Measurements from ENCODE around the gene FES. TPM values are rescaled to one million over a fixed set of nuclear protein-coding genes. Genes with fewer than 3 reads are reported as not detected.
"Not testable (repeated sequence)": the region's sequence is repeated elsewhere in the genome, so short reads cannot be mapped to it uniquely, and the experiment has no call there.

The FES gene
- total RNA-seq, 2 donors from 2014 or later, result 26.9 to 29.2 TPM

DNA sequence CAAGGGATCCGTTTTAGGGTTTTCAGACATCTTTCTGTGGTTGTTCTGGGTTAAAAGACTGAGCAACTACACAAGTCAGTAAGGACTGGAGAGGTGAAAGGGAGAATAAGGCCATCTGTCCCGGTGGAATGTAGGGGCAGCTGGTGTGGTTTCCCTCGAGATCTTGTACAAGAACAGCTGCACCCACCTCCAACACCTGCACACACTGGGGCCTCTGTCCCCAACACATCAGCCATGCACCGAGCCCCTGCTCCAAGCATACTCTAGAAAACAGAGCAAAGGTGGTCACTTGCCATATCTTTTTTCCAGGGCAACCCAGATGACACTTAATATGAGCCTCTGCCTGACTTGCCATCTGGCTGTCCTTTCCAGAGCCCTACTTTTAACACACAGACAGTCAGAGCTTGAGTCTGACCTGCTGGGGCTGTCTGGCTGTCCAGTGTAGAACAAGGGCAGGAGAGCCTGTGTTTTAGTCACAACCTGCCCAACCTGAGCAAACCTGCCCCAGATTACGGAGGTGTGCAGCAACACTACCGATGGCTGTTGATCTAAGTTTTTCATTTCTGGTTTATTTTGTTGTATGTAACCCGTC, 31.0 kb downstream of the FES start:
- no peak for ATAC-seq
- DNase-seq, result peak; percentile 12
- intact Hi-C loops (cut with DNase I), result no loop called here

DNA sequence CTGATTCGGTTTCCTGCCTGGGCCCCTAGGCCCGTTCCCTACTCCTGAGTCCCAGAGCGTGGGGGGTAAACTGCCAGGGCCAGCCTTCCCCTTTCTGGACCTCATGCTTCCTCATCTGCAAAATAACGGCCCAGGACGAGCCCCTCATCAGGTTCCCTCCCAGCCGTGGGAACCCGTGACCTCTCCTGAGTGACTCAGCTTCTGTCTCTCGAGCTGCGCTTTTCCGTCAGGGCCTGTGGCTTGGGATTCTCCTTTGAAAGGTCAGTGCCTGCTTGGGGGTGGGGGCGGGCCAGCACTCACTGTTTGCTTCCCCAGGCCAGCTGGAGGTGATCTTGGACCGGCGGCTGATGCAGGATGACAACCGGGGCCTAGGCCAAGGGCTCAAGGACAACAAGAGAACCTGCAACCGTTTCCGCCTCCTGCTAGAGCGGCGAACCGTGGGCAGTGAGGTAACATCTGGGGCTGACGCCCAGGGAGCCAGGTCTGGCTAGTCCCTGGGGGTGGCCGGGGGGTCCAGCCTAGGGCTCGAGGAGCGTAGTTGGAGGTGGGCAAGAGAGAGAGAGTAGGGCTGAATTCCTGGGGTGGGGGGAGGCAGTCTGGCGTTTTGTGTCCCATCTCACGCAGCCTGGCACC, 31.6 kb downstream of the FES start:
- ATAC-seq (peak; percentile 35 to 48), DNase-seq (peak; percentile 60)
- intact Hi-C loops (cut with DNase I), result no loop called here

- peak; percentile 3 for DNase-seq
- no peak for ATAC-seq
- intact Hi-C loops (cut with DNase I), result no loop called here
These were observed 32.2 kb downstream of the FES start for GRCh38 chr15:90916461-90916860.

DNA sequence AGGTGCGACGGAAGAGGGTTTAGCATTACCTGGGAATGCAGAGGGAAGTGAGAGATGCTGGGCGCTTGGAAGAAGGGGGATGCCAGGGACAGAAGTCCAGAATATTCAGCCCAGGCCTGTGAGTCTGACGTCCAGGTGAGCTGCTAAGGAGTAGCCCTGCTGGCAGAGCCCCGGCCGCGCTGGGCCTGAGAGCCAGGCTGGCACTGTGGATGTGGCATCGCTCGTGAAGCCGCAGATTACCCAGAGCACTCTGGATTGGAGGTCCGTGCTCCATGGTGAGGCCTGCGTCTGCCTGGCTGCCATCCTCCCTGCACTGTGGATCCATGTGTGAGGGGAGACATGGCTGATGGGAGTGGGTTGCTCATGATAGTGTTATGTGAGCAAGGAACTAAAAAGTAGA, 33.3 kb downstream of the FES start:
- DNase-seq, result peak; percentile 18
- intact Hi-C loops (cut with DNase I), result no loop called here

DNA sequence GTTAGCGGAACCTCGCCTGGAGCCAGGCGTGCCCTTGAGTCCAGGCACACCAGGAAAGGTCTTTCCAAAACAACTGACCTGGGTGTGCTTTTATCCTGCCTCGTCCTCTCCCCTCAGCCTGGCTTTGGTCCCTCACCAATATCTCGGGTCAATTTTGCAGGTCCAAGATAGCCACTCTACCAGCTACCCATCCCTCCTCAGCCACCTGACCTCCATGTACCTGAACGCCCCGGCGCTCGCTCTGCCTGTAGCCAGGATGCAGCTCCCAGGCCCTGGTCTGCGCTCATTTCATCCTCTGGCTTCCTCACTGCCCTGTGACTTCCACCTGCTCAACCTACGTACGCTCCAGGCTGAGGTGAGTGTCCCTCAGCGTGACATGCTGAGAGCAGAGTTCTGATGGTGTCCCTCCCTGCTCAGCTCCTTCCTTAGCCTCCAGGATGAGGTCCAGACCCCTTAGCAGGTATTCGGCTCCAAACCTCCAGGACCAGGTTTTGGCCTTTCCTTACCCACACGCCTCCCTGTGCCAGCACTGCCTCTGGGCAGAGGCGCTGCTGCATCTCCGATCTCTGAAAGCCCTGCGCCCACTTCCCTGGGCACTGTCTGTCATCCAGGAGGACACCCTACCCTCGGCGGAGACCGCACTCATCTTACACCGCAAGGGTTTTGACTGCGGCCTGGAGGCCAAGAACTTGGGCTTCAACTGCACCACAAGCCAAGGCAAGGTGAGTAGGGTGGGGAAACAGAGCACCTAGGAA, 33.9 kb downstream of the FES start:
- ATAC-seq, result no peak
- peak; percentile 12 for DNase-seq
- intact Hi-C loops (cut with DNase I), result no loop called here

More for the DNA sequence above, 33.3 kb downstream of the FES start:
- ATAC-seq, result no peak

DNA sequence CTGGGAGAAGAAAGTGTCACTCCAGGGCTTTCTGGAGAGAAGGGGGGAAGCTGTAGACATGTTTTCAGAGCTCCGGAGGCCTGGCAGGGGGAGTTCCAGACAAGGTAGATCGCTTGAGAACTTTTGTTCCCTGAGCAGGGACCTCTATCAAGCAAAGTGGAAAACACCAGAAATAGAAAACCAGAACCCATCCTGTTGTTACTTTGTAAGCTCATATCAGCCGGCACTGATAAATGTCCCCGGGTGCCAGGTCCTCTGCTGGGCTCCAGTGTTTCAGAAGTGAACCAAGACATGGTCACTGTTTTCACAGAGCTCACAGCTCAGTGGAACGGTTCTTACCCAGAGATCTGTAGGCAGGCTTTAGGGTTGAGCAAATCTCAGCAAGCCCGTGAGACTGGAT, 34.5 kb downstream of the FES start:
- ATAC-seq, result peak; percentile 13 to 53
- intact Hi-C loops (cut with DNase I), result no loop called here

DNA sequence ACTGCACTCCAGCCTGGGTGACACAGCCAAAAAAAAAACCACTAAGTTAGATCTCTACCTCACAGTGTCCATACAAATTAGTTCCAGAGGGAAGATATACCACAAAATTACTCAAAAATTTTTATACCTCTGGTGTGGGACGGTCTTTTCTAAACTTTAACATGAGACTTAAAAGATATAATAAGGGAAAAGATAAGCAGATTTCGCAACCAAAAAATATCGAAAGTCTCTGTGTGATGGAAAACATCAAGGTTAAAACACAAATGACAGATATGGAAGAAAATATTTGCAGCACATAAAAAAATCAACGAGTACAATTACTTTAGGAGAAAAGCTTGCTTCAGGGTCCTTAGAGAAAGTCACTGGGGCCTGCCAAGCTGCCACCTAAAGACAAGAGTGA, 37.6 kb downstream of the FES start:
- intact Hi-C loops (cut with DNase I), result no loop called here
- DNase-seq (no peak), ATAC-seq (no peak)

More for the DNA sequence above, 34.5 kb downstream of the FES start:
- peak; percentile 13 for DNase-seq

GRCh38 chr15:90922712-90923322, 38.5 kb downstream of the FES start:
- peak; percentile 2 for DNase-seq
- ATAC-seq; intact Hi-C loops (cut with DNase I): not testable (repeated sequence)

GRCh38 chr15:90924375-90924774, 40.1 kb downstream of the FES start:
- DNase-seq, result no peak
- intact Hi-C loops (cut with DNase I), result no loop called here
- no peak for ATAC-seq

- intact Hi-C loops (cut with DNase I); DNase-seq; ATAC-seq: not testable (repeated sequence)
These were observed 42.5 kb downstream of the FES start for GRCh38 chr15:90926766-90927165.

GRCh38 chr15:90928106-90928505, 43.8 kb downstream of the FES start:
- intact Hi-C loops (cut with DNase I); DNase-seq; ATAC-seq: not testable (repeated sequence)

DNA sequence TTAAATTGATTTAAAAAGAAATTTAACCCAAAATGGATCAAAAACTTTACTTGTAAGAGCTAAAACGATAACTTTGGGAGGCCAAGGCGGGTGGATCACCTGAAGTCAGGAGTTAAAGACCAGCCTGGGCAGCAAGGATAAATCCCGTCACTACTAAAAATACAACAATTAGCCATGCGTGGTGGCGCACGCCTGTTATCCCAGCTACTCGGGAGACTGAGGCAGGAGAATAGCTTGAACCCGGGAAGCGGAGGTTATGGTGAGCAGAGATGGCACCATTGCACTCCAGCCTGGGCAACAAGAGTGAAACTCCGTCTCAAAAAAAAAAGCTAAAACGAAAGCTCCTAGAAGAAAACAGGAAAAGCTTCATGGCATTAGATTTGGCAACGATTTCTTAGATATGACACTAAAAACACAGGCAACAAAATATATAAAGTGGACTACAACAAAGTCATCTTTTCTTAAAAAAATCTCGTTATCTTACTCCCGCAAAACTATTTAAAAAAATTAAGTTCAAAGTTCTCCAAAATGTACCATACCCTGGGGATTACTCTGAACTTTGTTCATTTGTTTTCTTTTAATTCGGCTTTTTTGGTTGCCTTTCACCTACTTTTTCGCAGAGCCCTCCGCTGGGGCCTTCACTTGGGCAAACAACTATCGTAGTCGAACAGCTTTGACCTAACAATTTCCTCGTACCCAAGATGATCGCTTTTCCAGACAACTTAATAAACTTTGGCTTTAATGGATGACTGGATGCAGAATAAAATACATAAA, 45.1 kb downstream of the FES start:
- intact Hi-C loops (cut with DNase I), result no loop called here
- DNase-seq (no peak), ATAC-seq (no peak)

DNA sequence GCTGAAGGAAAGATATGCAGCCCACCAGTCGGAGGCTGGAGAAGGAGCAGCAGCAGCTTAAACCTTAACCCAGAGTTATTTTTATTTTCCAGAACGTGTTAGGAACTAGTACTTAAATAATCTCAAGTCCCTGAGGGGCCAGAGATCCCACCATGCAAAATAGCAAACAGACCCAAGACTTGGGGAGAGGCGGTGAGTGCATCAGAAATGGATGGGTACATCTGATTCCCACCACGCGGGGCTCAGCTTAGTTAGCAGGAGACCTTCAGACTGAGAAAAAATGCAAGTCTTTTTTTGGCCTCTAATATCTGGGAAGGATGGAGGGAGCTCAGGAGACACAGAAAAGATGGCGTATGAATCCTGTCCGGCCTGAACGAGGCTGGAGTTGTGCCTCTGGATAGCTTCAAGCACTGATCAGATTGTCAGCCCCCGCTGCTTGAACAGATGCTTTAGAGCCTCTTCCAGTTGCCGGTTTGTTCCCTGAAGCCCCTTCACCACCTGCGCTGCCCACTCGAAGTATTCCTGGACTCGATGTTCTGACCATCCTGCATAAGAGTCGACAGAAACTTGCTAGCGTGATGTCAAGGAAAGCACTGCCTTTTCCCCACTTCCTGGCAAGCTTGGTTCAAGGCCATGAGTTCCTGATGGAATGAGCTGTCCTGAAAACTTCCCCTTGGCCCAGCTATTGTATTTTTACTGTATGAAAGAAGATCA, 46.7 kb downstream of the FES start:
- intact Hi-C loops (cut with DNase I), result no loop called here
- DNase-seq (no peak), ATAC-seq (no peak)

- DNase-seq (no peak), ATAC-seq (no peak)
- intact Hi-C loops (cut with DNase I), result no loop called here
These were observed 47.2 kb downstream of the FES start for GRCh38 chr15:90931575-90931827.

DNA sequence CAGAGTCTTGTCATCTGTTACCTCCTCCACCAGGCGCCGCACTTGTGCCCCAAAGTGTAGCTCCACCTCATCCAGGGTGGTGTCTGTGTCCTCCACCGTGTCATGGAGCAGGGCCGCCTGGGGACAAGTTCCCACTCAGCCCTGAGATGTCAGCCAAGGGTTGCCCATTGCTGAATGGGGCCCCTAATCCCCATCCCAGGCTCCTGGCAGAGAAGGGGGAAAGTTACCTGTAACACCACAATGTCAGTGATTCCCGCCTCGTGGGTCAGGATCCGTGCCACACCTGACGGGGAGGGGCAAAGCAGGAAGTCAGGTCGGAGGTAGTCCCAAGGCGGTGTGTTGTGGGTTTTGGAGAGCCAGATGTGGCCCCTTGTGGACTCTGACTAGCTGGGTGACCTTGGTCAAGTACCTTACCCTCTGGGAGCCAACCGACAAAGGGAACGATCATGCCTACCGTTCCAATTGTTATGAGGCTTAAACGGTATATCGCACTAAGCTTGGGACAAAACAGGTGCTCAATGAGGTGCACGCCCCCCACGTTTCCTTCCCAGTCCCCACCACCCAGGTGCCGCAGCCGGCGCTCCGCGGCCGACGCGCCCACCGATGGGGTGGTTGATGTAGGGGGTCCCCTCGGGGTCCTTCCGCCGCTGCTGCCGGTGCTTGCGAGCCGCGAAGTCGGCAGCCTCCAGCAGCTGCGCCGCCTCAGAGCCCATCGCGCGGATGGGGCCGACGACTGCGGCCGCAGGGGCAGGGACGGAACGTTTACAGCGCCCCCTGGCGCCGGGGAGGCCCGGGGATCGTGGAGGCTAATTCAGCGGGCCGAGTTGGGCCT, 47.7 kb downstream of the FES start, which contains the start of gene HDDC3:
Gene HDDC3 (minus strand): TSS at position 722 of the 832 bp plus-strand sequence. CDS start 9 bp downstream, at position 713.
- intact Hi-C loops (cut with DNase I), result loop anchor here in 1 of 2 donors (2.0 kb wide), 1 partner anchor 29 kb away; the partner anchor contains the start of gene MAN2A2
- peak; percentile 93 for DNase-seq
- peak; percentile 62 to 71 for ATAC-seq

- intact Hi-C loops (cut with DNase I), result loop anchor here in 1 of 2 donors (2.0 kb wide), 1 partner anchor 30 kb away; the partner anchor contains the start of gene MAN2A2
These were observed 48.3 kb downstream of the FES start for GRCh38 chr15:90932660-90932991.

GRCh38 chr15:90933301-90933700, 49.0 kb downstream of the FES start:
- DNase-seq, result no peak
- intact Hi-C loops (cut with DNase I), result loop anchor here in 1 of 2 donors (2.0 kb wide), 1 partner anchor 30 kb away; the partner anchor contains the start of gene MAN2A2
- no peak for ATAC-seq

More at GRCh38 chr15:90932660-90932991, 48.3 kb downstream of the FES start:
- DNase-seq, result no peak
- ATAC-seq, result no peak
